ENCODE data around the gene PCYOX1L. TPM values are rescaled to one million over a fixed set of nuclear protein-coding genes. Genes with fewer than 3 reads are reported as not detected.

The PCYOX1L gene
- total and polyA plus RNA-seq, 9 of the 15 experiments (the other 6 are each of a cell fraction or from before 2014, with no cell fraction given), result 2.3 to 17.9 (median 6.0) TPM

- TF ChIP-seq GTF2F1 (IDR thresholded peaks at IDR 0.05; ENCODE audit: low read depth, low read length), result no peak
- TF ChIP-seq KLF13 (tag; IDR thresholded peaks at IDR 0.05; ENCODE audit: borderline replicate concordance, low read depth), result no peak
- TF ChIP-seq BCOR (IDR thresholded peaks at IDR 0.05), result 0 out of 2 replicates have a peak, but pooled peaks have one; percentile 26
- TF ChIP-seq CBFA2T3 (IDR thresholded peaks at IDR 0.05), result no peak
- TF ChIP-seq RBM25 (IDR thresholded peaks at IDR 0.05; ENCODE audit: low read depth, low read length, severe bottlenecking), result peak; percentile 74
- intact Hi-C loops (cut with micrococcal nuclease), result no loop called here
- H3K27ac ChIP-seq (ENCODE audit: extremely low read depth, low read depth, low read length), result no peak overlapping the region
- peaks cover 0 to 17% of the 10 kb centered on the region in 2 experiments; a peak in 2 of 5 replicates for H3K4me1 ChIP-seq (replicated peaks in 1 of 2; ENCODE audit: control insufficient read depth in 2 of 2, insufficient read depth in 2 of 2, low read length in 2 of 2)
- in situ Hi-C loops (cut with MboI), result no loop called here
- H3K4me2 ChIP-seq (ENCODE audit: insufficient read depth, low read length), result no peak overlapping the region
- no peaks in the 10 kb centered on the region for H3K9me1 ChIP-seq (ENCODE audit: control insufficient read depth, insufficient read depth, low read length)
- no peaks in the 10 kb centered on the region for H3K27me3 ChIP-seq (ENCODE audit: control insufficient read depth in 2 of 2, insufficient read depth in 2 of 2, low read length in 2 of 2)
- H3K36me3 ChIP-seq (ENCODE audit: control insufficient read depth, insufficient read depth, low read length), result no peaks in the 10 kb centered on the region
- DNase-seq (ENCODE audit: extremely low read depth in 1 of 4, low spot score in 3 of 4) (no peak), ATAC-seq (no peak), FAIRE-seq (no peak)
- H3K9me3 ChIP-seq (replicated peaks; ENCODE audit: control insufficient read depth, insufficient read depth, low read depth, low read length), result no peaks in the 10 kb centered on the region
- H2AFZ ChIP-seq (ENCODE audit: low read depth, low read length), result no peak overlapping the region
- no peaks in the 10 kb centered on the region for H4K20me1 ChIP-seq (replicated peaks; ENCODE audit: control insufficient read depth, insufficient read depth, low read length)
- no peak overlapping the region for H3K4me3 ChIP-seq
- no peaks in the 10 kb centered on the region for H3K79me2 ChIP-seq (ENCODE audit: control insufficient read depth, insufficient read depth, low read length)
- ChIA-PET CTCF (ENCODE audit: low intra/inter-chr PET ratio) (no interaction called here), POLR2A (no interaction called here)
- BruUV-seq (replicated peaks), result no TSS peak
- no peak overlapping the region for H3K9ac ChIP-seq (ENCODE audit: insufficient read depth in 1 of 2, low read depth in 2 of 2, low read length in 2 of 2)
- 19% methylated on average over 7 of the region's 7 CpGs for WGBS (ENCODE audit: insufficient coverage, low coverage, missing lambda C conversion rate)
Observed at GRCh38 chr5:149376711-149377447, 19.0 kb downstream of the PCYOX1L start.

Data from K562 (cell line).